Measurements from ENCODE around the gene ADGRD2. TPM values are rescaled to one million over a fixed set of nuclear protein-coding genes. Genes with fewer than 3 reads are reported as not detected.

The ADGRD2 gene
- total RNA-seq, 4 donors from 2014 or later, result not detected

- 34 to 40% methylated on average over 24 to 35 of the region's 69 CpGs for WGBS, 2 donors
- H3K4me3 ChIP-seq (replicated peaks in 1 of 3), result no peak overlapping the region
- no peaks in the 10 kb centered on the region for H3K9me3 ChIP-seq
- no peak for TF ChIP-seq POLR2A (IDR thresholded peaks at IDR 0.05)
- TF ChIP-seq, protein P1, sequence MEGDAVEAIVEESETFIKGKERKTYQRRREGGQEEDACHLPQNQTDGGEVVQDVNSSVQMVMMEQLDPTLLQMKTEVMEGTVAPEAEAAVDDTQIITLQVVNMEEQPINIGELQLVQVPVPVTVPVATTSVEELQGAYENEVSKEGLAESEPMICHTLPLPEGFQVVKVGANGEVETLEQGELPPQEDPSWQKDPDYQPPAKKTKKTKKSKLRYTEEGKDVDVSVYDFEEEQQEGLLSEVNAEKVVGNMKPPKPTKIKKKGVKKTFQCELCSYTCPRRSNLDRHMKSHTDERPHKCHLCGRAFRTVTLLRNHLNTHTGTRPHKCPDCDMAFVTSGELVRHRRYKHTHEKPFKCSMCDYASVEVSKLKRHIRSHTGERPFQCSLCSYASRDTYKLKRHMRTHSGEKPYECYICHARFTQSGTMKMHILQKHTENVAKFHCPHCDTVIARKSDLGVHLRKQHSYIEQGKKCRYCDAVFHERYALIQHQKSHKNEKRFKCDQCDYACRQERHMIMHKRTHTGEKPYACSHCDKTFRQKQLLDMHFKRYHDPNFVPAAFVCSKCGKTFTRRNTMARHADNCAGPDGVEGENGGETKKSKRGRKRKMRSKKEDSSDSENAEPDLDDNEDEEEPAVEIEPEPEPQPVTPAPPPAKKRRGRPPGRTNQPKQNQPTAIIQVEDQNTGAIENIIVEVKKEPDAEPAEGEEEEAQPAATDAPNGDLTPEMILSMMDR (IDR thresholded peaks at IDR 0.05), result no peak
- H3K36me3 ChIP-seq, result no peaks in the 10 kb centered on the region
- H3K4me1 ChIP-seq, result peaks cover 5 to 21% of the 10 kb centered on the region in 2 donors
- no peak for DNase-seq
- H3K27me3 ChIP-seq, result peaks cover 32% of the 10 kb centered on the region
- intact Hi-C loops (cut with DNase I), result no loop called here
- H3K27ac ChIP-seq, result no peak overlapping the region
These were observed 55.0 kb downstream of the ADGRD2 start for GRCh38 chr9:124505006-124505900.

DNA sequence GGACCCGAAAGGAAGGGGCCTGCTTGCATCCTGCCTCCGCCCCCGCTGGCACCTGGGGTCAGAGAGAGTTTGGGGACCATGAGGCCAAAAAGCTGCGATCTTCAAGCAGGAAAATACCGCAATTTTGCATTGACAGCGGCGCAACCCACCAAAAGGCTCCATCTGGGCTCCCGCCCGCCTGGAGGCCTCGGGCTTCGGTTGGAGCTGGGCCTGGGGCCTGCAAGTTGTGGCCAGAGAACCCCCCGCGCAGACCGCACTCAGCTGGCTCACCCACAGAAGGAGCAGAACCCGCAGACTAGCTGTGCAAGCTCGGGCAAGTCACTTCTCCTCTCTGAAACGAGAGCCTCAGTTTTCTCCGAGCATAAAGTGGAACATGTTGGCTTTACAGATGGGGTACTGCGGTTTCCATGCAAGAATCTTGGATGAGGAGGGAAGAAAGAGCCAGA is 55.7 kb downstream of the ADGRD2 start:
- no peaks in the 10 kb centered on the region for H3K9me3 ChIP-seq
- H3K36me3 ChIP-seq, result no peaks in the 10 kb centered on the region
- 79 to 85% methylated on average over 15 to 18 of the region's 19 CpGs for WGBS, 2 donors
- intact Hi-C loops (cut with DNase I), result no loop called here
- H3K27ac ChIP-seq, result no peak overlapping the region
- H3K4me1 ChIP-seq, result peaks cover 5 to 21% of the 10 kb centered on the region in 2 donors
- peaks cover 32% of the 10 kb centered on the region for H3K27me3 ChIP-seq
- no peak overlapping the region for H3K4me3 ChIP-seq (replicated peaks in 1 of 3)
- DNase-seq, result no peak
- no peak for TF ChIP-seq POLR2A (IDR thresholded peaks at IDR 0.05)
- TF ChIP-seq, protein P1 (IDR thresholded peaks at IDR 0.05), result no peak

GRCh38 chr9:124506433-124506832 is 56.2 kb downstream of the ADGRD2 start:
- DNase-seq, result no peak
- Histone ChIP-seq H3K9me3 (no peaks in the 10 kb centered on the region), H3K36me3 (no peaks in the 10 kb centered on the region), H3K27ac (no peak overlapping the region), H3K27me3 (peaks cover 32% of the 10 kb centered on the region), H3K4me3 (replicated peaks in 1 of 3) (no peak overlapping the region), H3K4me1 (peaks cover 5 to 21% of the 10 kb centered on the region in 2 donors)
- intact Hi-C loops (cut with DNase I), result no loop called here
- TF ChIP-seq, protein P1 (IDR thresholded peaks at IDR 0.05), result no peak
- TF ChIP-seq POLR2A (IDR thresholded peaks at IDR 0.05), result no peak
- WGBS, 2 donors, result 81 to 88% methylated on average over 3 to 7 of the region's 8 CpGs

DNA sequence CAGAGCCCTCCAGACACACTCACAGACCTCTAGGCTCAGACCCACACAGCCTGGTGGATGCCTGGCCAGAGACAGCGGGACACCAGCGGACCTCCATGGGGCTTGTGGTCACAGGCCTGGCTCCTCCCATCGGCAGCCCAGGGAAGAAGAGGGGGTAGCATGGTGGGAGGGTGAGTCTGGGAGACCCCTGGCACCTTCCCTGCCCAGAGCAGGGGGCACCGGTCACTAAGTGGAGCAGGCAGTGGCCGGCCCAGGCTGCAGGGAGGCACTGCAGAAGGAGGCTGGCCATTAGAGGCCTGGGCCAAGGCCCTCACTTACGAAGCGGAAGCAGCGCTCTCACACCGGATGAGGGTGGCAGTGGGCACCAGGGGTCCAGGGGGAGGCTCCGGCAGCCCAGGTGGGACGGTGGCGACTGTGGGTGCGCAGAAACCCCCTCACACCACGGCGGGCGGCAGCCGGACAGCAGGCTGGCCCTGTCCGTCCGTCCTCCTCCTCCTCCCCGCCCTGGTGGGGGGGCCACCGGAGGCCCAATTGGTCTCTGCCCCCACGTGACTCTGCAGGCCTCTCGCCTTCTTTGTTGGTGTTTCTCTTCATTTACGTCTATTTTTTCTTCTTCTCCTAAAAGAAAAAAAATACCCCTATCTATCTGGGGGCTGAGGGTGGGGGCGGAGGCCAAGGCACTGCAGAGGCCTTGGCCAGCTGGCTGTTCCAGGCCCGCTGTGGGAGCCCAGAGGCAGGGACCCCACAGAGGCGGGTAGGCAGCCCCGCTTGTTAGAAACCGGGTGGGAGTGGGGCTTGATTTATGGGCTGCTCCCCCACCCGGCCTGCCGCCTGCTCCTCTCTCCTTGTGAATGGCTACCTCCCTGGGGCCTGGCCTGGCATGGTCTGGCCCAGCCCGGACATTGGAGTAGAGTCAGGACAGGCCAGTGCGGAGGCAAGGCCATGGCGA is 57.0 kb downstream of the ADGRD2 start, which contains the start of gene NR5A1:
Gene NR5A1 (minus strand): TSS at position 469 of the 949 bp plus-strand sequence. CDS start 4,004 bp downstream, outside the sequence.
- intact Hi-C loops (cut with DNase I), result no loop called here
- H3K4me3 ChIP-seq (replicated peaks in 1 of 3), result no peak within 1 kb of the TSS
- no peak within 1 kb of the TSS for H3K27ac ChIP-seq
- H3K27me3 ChIP-seq, result peaks cover 26% of the 10 kb centered on the region
- no peaks in the 10 kb centered on the region for H3K9me3 ChIP-seq
- TF ChIP-seq, protein P1 (IDR thresholded peaks at IDR 0.05), result no peak
- no peak for TF ChIP-seq POLR2A (IDR thresholded peaks at IDR 0.05)
- no peak for DNase-seq
- H3K36me3 ChIP-seq, result no peaks in the 10 kb centered on the region
- peaks cover 5 to 21% of the 10 kb centered on the region in 2 donors for H3K4me1 ChIP-seq
- 93 to 96% methylated on average over 26 to 27 of the region's 34 CpGs for WGBS, 2 donors

Data from thyroid gland (tissue), 4 donors.